SK-N-SH treated with all-trans-retinoic acid at 6 μM for 48 hours (cell line): ENCODE results near the gene RHOG.

Experiments
- ARNTL ChIP-seq: fragments of 450-650 bp; formaldehyde crosslinking; IDR thresholded peaks from 2 replicates; pipeline ENCODE4 v1.5.0; 2020; ENCODE audit warnings: low read depth, mild to moderate bottlenecking, moderate library complexity, borderline replicate concordance
- BACH2 ChIP-seq: fragments of 250-450 bp; sonication (Bioruptor Pico); IDR thresholded peaks from 2 replicates; pipeline ENCODE4 v1.9.0; 2021; ENCODE audit warnings: mild to moderate bottlenecking, borderline replicate concordance
- GLIS3 ChIP-seq: fragments of 250-450 bp; sonication (Bioruptor Pico); IDR thresholded peaks from 2 replicates; pipeline ENCODE4 v1.5.0; 2020; ENCODE audit warnings: mild to moderate bottlenecking, moderate library complexity
- ISL1 ChIP-seq: fragments of 250-450 bp; sonication (Bioruptor Pico); IDR thresholded peaks from 2 replicates; pipeline ENCODE4 v2.1.2; 2022; ENCODE audit warnings: mild to moderate bottlenecking, moderate library complexity
- ZFP3 ChIP-seq: fragments of 250-450 bp; sonication (Bioruptor Pico); IDR thresholded peaks from 2 replicates; pipeline ENCODE4 v1.5.0; 2020; ENCODE audit warnings: mild to moderate bottlenecking, moderate library complexity
- ZFP30 ChIP-seq: fragments of 450-650 bp; formaldehyde crosslinking; IDR thresholded peaks from 2 replicates; pipeline ENCODE4 v1.5.0; 2022; ENCODE audit warnings: mild to moderate bottlenecking, moderate library complexity
- ZNF70 ChIP-seq: fragments of 450-650 bp; formaldehyde crosslinking; IDR thresholded peaks from 2 replicates; pipeline ENCODE4 v1.5.0; 2020; ENCODE audit warnings: mild to moderate bottlenecking, moderate library complexity
- TF ChIP-seq, protein P1 (sequence below): fragments of 250-450 bp; sonication (Bioruptor Pico); IDR thresholded peaks from 2 replicates; pipeline ENCODE4 v1.8.0; 2020; ENCODE audit warnings: mild to moderate bottlenecking, moderate library complexity, borderline replicate concordance
- TF ChIP-seq, protein P2 (sequence below): fragments of 250-450 bp; sonication (Bioruptor Pico); IDR thresholded peaks from 2 replicates; pipeline ENCODE4 v1.8.0; 2021; ENCODE audit warnings: low read depth, mild to moderate bottlenecking, moderate library complexity, borderline replicate concordance
- TF ChIP-seq, protein P3 (sequence below): fragments of 250-450 bp; sonication (Bioruptor Pico); IDR thresholded peaks from 2 replicates; pipeline ENCODE4 v1.5.1; 2020; ENCODE audit warnings: low read depth, mild to moderate bottlenecking, moderate library complexity

DNA sequence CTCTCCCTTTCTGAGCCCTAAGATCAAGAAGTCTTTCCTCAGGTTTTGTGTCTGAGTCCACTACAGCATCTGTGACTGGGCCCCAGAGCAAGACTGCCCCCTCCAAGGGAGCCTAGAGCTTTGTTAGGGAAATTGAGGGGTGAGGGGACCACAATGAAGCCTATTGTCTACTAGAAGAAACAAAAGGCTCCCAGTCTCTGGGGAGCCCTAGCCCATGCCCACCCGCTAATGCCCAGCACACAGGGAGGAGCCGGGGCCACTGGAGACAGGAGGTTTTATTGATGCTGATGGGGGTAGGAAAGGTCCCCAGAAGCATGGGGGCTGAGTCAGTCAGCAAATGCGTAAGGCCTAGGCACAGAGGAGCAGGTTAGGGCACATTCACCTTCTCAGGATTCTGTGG is 14.0 kb downstream of the RHOG start:
- TF ChIP-seq, protein P1, sequence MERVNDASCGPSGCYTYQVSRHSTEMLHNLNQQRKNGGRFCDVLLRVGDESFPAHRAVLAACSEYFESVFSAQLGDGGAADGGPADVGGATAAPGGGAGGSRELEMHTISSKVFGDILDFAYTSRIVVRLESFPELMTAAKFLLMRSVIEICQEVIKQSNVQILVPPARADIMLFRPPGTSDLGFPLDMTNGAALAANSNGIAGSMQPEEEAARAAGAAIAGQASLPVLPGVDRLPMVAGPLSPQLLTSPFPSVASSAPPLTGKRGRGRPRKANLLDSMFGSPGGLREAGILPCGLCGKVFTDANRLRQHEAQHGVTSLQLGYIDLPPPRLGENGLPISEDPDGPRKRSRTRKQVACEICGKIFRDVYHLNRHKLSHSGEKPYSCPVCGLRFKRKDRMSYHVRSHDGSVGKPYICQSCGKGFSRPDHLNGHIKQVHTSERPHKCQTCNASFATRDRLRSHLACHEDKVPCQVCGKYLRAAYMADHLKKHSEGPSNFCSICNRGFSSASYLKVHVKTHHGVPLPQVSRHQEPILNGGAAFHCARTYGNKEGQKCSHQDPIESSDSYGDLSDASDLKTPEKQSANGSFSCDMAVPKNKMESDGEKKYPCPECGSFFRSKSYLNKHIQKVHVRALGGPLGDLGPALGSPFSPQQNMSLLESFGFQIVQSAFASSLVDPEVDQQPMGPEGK (CRISPR knock-in tag), result no peak
- TF ChIP-seq, protein P2, sequence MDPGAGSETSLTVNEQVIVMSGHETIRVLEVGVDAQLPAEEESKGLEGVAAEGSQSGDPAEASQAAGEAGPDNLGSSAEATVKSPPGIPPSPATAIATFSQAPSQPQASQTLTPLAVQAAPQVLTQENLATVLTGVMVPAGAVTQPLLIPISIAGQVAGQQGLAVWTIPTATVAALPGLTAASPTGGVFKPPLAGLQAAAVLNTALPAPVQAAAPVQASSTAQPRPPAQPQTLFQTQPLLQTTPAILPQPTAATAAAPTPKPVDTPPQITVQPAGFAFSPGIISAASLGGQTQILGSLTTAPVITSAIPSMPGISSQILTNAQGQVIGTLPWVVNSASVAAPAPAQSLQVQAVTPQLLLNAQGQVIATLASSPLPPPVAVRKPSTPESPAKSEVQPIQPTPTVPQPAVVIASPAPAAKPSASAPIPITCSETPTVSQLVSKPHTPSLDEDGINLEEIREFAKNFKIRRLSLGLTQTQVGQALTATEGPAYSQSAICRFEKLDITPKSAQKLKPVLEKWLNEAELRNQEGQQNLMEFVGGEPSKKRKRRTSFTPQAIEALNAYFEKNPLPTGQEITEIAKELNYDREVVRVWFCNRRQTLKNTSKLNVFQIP (CRISPR knock-in tag), result no peak
- TF ChIP-seq GLIS3 (CRISPR knock-in tag), result no peak
- TF ChIP-seq ZFP30 (CRISPR knock-in tag), result no peak
- TF ChIP-seq ISL1 (CRISPR knock-in tag), result no peak
- TF ChIP-seq, protein P3, sequence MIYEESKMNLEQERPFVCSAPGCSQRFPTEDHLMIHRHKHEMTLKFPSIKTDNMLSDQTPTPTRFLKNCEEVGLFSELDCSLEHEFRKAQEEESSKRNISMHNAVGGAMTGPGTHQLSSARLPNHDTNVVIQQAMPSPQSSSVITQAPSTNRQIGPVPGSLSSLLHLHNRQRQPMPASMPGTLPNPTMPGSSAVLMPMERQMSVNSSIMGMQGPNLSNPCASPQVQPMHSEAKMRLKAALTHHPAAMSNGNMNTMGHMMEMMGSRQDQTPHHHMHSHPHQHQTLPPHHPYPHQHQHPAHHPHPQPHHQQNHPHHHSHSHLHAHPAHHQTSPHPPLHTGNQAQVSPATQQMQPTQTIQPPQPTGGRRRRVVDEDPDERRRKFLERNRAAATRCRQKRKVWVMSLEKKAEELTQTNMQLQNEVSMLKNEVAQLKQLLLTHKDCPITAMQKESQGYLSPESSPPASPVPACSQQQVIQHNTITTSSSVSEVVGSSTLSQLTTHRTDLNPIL, result no peak
- no peak for TF ChIP-seq ARNTL (CRISPR knock-in tag)
- TF ChIP-seq BACH2 (CRISPR knock-in tag), result no peak
- no peak for TF ChIP-seq ZFP3 (CRISPR knock-in tag)
- no peak for TF ChIP-seq ZNF70 (CRISPR knock-in tag)
